HepG2 (cell line): ENCODE measurements around the gene UCK2.

ENCODE experiments used
- GZF1 ChIP-seq: sonication (generic); formaldehyde crosslinking; IDR thresholded peaks from 2 replicates; pipeline ENCODE4 v1.5.1; 2020; ENCODE audit warnings: mild to moderate bottlenecking, missing genetic modification reagents
- MIXL1 ChIP-seq: IDR thresholded peaks from 2 replicates; pipeline ENCODE4 v1.6.1; 2016
- SMC3 ChIP-seq: IDR thresholded peaks from 2 replicates; pipeline ENCODE4 v1.6.1; 2011; ENCODE audit warnings: low read length, improper control_type of control experiment
- TAF1 ChIP-seq: sonication (generic); formaldehyde crosslinking; IDR thresholded peaks from 2 replicates; pipeline ENCODE4 v1.4.0; 2020; ENCODE audit warnings: missing genetic modification reagents
- ZNF121 ChIP-seq: sonication (generic); formaldehyde crosslinking; IDR thresholded peaks from 2 replicates; pipeline ENCODE4 v1.5.0; 2020; ENCODE audit warnings: mild to moderate bottlenecking, missing genetic modification reagents
- ZNF274 ChIP-seq: sonication (generic); formaldehyde crosslinking; IDR thresholded peaks from 2 replicates; pipeline ENCODE4 v1.5.1; 2020; ENCODE audit warnings: mild to moderate bottlenecking, missing genetic modification reagents
- TF ChIP-seq, protein P1 (sequence below): sonication (generic); formaldehyde crosslinking; IDR thresholded peaks from 2 replicates; pipeline ENCODE4 v1.5.0; 2020; ENCODE audit warnings: mild to moderate bottlenecking, missing genetic modification reagents, moderate library complexity

- no peak for TF ChIP-seq ZNF274
- TF ChIP-seq SMC3, result no peak
- TF ChIP-seq, protein P1, sequence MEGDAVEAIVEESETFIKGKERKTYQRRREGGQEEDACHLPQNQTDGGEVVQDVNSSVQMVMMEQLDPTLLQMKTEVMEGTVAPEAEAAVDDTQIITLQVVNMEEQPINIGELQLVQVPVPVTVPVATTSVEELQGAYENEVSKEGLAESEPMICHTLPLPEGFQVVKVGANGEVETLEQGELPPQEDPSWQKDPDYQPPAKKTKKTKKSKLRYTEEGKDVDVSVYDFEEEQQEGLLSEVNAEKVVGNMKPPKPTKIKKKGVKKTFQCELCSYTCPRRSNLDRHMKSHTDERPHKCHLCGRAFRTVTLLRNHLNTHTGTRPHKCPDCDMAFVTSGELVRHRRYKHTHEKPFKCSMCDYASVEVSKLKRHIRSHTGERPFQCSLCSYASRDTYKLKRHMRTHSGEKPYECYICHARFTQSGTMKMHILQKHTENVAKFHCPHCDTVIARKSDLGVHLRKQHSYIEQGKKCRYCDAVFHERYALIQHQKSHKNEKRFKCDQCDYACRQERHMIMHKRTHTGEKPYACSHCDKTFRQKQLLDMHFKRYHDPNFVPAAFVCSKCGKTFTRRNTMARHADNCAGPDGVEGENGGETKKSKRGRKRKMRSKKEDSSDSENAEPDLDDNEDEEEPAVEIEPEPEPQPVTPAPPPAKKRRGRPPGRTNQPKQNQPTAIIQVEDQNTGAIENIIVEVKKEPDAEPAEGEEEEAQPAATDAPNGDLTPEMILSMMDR (CRISPR knock-in tag), result no peak
- no peak for TF ChIP-seq ZNF121 (CRISPR knock-in tag)
- no peak for TF ChIP-seq TAF1 (CRISPR knock-in tag)
- TF ChIP-seq MIXL1 (CRISPR knock-in tag), result no peak
- no peak for TF ChIP-seq GZF1 (CRISPR knock-in tag)
Observed at GRCh38 chr1:165907256-165907857, 79.9 kb downstream of the UCK2 start.
